HuH-7 (cell line): ENCODE data around the gene MUC12.
"Not testable (repeated sequence)": the region's sequence is repeated elsewhere in the genome, so short reads cannot be mapped to it uniquely, and the experiment has no call there.

Source experiments
- DNase-seq: peaks from one replicate; pipeline ENCODE4 v3.0.0; 2011; ENCODE audit warnings: low spot score

Gene MUC12

GRCh38 chr7:100969066-100969615 is at the start of gene MUC12:
Gene MUC12, plus strand, starts transcription at chr7:100969565. Its CDS starts 58 bp downstream, at chr7:100969623.
- DNase-seq = no peak

GRCh38 chr7:100919779-100920437 is 49.5 kb upstream of the MUC12 start:
- not testable (repeated sequence) for DNase-seq

- no peak for DNase-seq
Measured at GRCh38 chr7:100921039-100921438, 48.3 kb upstream of the MUC12 start.

GRCh38 chr7:100923616-100924015 is 45.7 kb upstream of the MUC12 start:
- not testable (repeated sequence) for DNase-seq

GRCh38 chr7:100929808-100930174 is 39.6 kb upstream of the MUC12 start:
- DNase-seq = no peak

GRCh38 chr7:100933734-100934133 is 35.6 kb upstream of the MUC12 start:
- no peak for DNase-seq

- DNase-seq = not testable (repeated sequence)
Measured at GRCh38 chr7:100935381-100935780, 34.0 kb upstream of the MUC12 start.

GRCh38 chr7:100936167-100936566 is 33.2 kb upstream of the MUC12 start:
- not testable (repeated sequence) for DNase-seq

GRCh38 chr7:100942045-100942774 is 27.2 kb upstream of the MUC12 start:
- no peak for DNase-seq

GRCh38 chr7:100943693-100944092 is 25.7 kb upstream of the MUC12 start:
- DNase-seq = no peak

- DNase-seq = no peak
Measured at GRCh38 chr7:100944138-100944537, 25.2 kb upstream of the MUC12 start.

GRCh38 chr7:100946111-100946510 is 23.3 kb upstream of the MUC12 start:
- DNase-seq = no peak

- no peak for DNase-seq
Measured at GRCh38 chr7:100946766-100947365, 22.5 kb upstream of the MUC12 start.

GRCh38 chr7:100947792-100948191 is 21.6 kb upstream of the MUC12 start:
- no peak for DNase-seq

GRCh38 chr7:100949227-100949932 is 20.0 kb upstream of the MUC12 start, which contains the start of gene MUC3A:
Gene MUC3A, plus strand, starts transcription at chr7:100949534. Its CDS starts 91 bp downstream, at chr7:100949625.
- DNase-seq = no peak

GRCh38 chr7:100949933-100950443 is 19.4 kb upstream of the MUC12 start:
- no peak for DNase-seq

GRCh38 chr7:100951172-100951571 is 18.2 kb upstream of the MUC12 start:
- DNase-seq = no peak

- no peak for DNase-seq
Measured at GRCh38 chr7:100951888-100952560, 17.3 kb upstream of the MUC12 start.

- DNase-seq = no peak
Measured at GRCh38 chr7:100952641-100953040, 16.7 kb upstream of the MUC12 start.

GRCh38 chr7:100957832-100958421 is 11.4 kb upstream of the MUC12 start:
- no peak for DNase-seq

GRCh38 chr7:100959894-100960293 is 9.5 kb upstream of the MUC12 start:
- DNase-seq = no peak
